Vagina (tissue), 2 donors: Measurements from ENCODE around the gene SLC25A12. TPM values are rescaled to one million over a fixed set of nuclear protein-coding genes. Genes with fewer than 3 reads are reported as not detected.

Source experiments
- DNase-seq, 2 donors: peaks; one replicate each; pipeline ENCODE4 v3.0.0-alpha.2; 2017; ENCODE audit errors: extremely low spot score in 2 of 2
- H3K27ac ChIP-seq: fragments of 200-600 bp; sonication (generic); one replicate; pipeline ENCODE4 v1.5.1; 2019
- H3K27me3 ChIP-seq: fragments of 200-600 bp; sonication (generic); one replicate; pipeline ENCODE4 v1.5.1; 2019
- H3K36me3 ChIP-seq, 2 donors: fragments of 200-600 bp; sonication (generic); one replicate each; pipeline ENCODE4 v1.5.1; 2017 to 2019
- H3K4me1 ChIP-seq: fragments of 200-600 bp; sonication (generic); one replicate; pipeline ENCODE4 v1.5.1; 2019
- H3K4me3 ChIP-seq, 2 donors: fragments of 200-600 bp; sonication (generic); 1 replicate in 1 of 2; 2 replicates in 1 of 2; pipeline ENCODE4 v1.5.1; 2016 to 2019
- H3K9me3 ChIP-seq: fragments of 200-600 bp; sonication (generic); one replicate; pipeline ENCODE4 v1.5.1; 2019
- POLR2A ChIP-seq, 2 donors: fragments of 450-650 bp; IDR thresholded peaks; one replicate each; pipeline ENCODE4 v1.6.1; 2017; ENCODE audit warnings: antibody characterized with exemption in 2 of 2, mild to moderate bottlenecking in 2 of 2, moderate library complexity in 2 of 2
- POLR2AphosphoS5 ChIP-seq, 2 donors: sonication (generic); formaldehyde crosslinking; IDR thresholded peaks; one replicate each; pipeline ENCODE4 v1.9.0; 2017; ENCODE audit warnings: antibody characterized with exemption in 2 of 2, mild to moderate bottlenecking in 2 of 2, low read depth in 1 of 2; ENCODE audit not compliant: insufficient read depth in 1 of 2
- intact Hi-C: fragments of 100-400 bp; cut with DNase I; formaldehyde crosslinking; loops from one replicate; pipeline ENCODE4 v1.15.1; 2023
- total RNA-seq: library from RNA; depleted of rRNA; stranded (reverse); fragments of >200 nt; gene quantifications from one replicate; pipeline ENCODE4 v1.2.3, GENCODE V29; 2016
- TF ChIP-seq, protein P1 (sequence below), 3 experiments: fragments of 450-650 bp in 2 of 3; fragments of 200-600 bp in 1 of 3; sonication (generic) in 1 of 3; IDR thresholded peaks; one replicate each; pipeline ENCODE4 v1.5.1; 2017 to 2019; ENCODE audit warnings: antibody characterized with exemption in 3 of 3, mild to moderate bottlenecking in 2 of 3, moderate library complexity in 2 of 3

The SLC25A12 gene
- total RNA-seq, 1 donor from 2014 or later, result 26.0 TPM

DNA sequence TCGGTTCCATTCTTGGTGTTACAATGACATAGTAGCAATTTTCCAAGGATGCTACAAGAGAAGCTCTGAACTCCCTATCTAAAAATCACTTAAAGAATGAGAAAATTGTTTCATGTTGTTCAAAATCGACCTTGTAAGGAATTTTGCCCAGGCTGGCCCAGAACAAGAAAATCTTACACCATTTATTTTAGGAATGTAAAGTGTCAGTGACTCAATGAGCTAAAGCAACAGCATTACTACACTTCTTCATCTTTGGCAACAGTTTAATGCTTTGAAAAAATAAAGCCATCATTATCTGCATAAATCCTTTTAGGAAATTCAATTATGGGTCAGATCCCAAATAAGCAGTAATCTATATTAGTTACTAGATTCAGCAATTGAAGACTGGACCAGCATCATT is 38.6 kb downstream of the SLC25A12 start:
- Histone ChIP-seq H3K27ac (no peak overlapping the region), H3K27me3 (no peaks in the 10 kb centered on the region), H3K4me1 (no peaks in the 10 kb centered on the region), H3K9me3 (no peaks in the 10 kb centered on the region), H3K36me3 (peaks cover 0 to 6% of the 10 kb centered on the region in 2 donors), H3K4me3 (no peak overlapping the region)
- no peak for TF ChIP-seq POLR2AphosphoS5 (IDR thresholded peaks at IDR 0.05; ENCODE audit: insufficient read depth in 1 of 2, low read depth in 1 of 2)
- TF ChIP-seq, protein P1, sequence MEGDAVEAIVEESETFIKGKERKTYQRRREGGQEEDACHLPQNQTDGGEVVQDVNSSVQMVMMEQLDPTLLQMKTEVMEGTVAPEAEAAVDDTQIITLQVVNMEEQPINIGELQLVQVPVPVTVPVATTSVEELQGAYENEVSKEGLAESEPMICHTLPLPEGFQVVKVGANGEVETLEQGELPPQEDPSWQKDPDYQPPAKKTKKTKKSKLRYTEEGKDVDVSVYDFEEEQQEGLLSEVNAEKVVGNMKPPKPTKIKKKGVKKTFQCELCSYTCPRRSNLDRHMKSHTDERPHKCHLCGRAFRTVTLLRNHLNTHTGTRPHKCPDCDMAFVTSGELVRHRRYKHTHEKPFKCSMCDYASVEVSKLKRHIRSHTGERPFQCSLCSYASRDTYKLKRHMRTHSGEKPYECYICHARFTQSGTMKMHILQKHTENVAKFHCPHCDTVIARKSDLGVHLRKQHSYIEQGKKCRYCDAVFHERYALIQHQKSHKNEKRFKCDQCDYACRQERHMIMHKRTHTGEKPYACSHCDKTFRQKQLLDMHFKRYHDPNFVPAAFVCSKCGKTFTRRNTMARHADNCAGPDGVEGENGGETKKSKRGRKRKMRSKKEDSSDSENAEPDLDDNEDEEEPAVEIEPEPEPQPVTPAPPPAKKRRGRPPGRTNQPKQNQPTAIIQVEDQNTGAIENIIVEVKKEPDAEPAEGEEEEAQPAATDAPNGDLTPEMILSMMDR (IDR thresholded peaks at IDR 0.05), result no peak
- no peak for TF ChIP-seq POLR2A (IDR thresholded peaks at IDR 0.05)
- DNase-seq, result no peak
- intact Hi-C loops, result no loop called here

DNA sequence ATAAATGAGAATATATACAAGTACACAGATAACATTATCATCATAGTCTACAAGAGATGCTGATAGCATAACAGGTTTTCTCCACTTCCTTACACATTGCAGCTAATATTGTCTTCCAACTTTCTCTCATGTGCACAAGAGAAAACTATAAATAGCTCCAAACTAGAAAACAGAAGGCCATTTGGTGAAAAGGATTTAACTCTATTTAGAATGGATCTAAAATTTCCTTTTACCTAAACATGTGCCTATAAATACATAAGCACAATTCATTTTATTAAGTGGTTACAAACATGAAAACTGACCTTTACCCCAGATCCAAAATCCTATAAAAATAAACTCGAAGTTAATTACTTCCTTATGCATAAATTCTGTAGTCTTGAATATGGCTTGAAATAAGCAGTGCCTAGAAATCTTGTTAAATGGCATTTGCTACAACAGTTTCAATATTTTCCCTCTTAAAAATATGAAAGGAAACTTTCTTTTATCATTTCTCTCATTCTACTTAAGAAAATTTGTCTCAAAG is 41.6 kb downstream of the SLC25A12 start:
- no peak for DNase-seq
- intact Hi-C loops, result no loop called here
- H3K27ac ChIP-seq, result no peak overlapping the region
- no peaks in the 10 kb centered on the region for H3K9me3 ChIP-seq
- no peaks in the 10 kb centered on the region for H3K27me3 ChIP-seq
- no peak for TF ChIP-seq POLR2AphosphoS5 (IDR thresholded peaks at IDR 0.05; ENCODE audit: insufficient read depth in 1 of 2, low read depth in 1 of 2)
- TF ChIP-seq POLR2A (IDR thresholded peaks at IDR 0.05), result no peak
- TF ChIP-seq, protein P1 (IDR thresholded peaks at IDR 0.05), result no peak
- H3K4me3 ChIP-seq, result no peak overlapping the region
- H3K36me3 ChIP-seq, result peaks cover 0 to 6% of the 10 kb centered on the region in 2 donors
- H3K4me1 ChIP-seq, result no peaks in the 10 kb centered on the region

DNA sequence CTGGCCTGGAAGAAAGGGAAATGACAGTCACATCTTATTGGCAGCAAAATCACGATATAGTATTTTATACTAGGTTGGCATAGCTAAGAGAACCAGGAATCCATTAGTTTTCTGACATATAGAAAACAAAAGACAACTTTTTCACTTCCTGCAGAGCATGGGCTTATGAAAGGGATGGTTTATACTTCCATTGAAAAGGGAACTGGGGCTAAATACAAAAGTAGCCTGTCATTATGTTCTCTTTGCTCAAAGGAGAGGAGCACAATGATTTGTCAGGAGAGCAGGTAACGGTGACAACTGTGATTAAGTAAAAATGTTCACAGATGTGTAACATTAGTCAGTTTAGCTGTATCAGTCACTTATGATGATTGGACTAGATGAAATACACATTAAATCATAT is 46.4 kb downstream of the SLC25A12 start:
- TF ChIP-seq POLR2AphosphoS5 (IDR thresholded peaks at IDR 0.05; ENCODE audit: insufficient read depth in 1 of 2, low read depth in 1 of 2) (no peak), POLR2A (IDR thresholded peaks at IDR 0.05) (no peak)
- TF ChIP-seq, protein P1 (IDR thresholded peaks at IDR 0.05), result no peak
- DNase-seq, result no peak
- no peak overlapping the region for H3K4me3 ChIP-seq
- H3K27ac ChIP-seq, result no peak overlapping the region
- peaks cover 7% of the 10 kb centered on the region for H3K4me1 ChIP-seq
- no peaks in the 10 kb centered on the region for H3K27me3 ChIP-seq
- no peaks in the 10 kb centered on the region for H3K9me3 ChIP-seq
- peaks cover 0 to 3% of the 10 kb centered on the region in 2 donors for H3K36me3 ChIP-seq
- intact Hi-C loops, result no loop called here

- Histone ChIP-seq H3K27me3 (no peaks in the 10 kb centered on the region), H3K4me1 (peaks cover 7% of the 10 kb centered on the region), H3K27ac (no peak overlapping the region), H3K4me3 (no peak overlapping the region), H3K36me3 (peaks cover 0 to 6% of the 10 kb centered on the region in 2 donors), H3K9me3 (no peaks in the 10 kb centered on the region)
- no peak for DNase-seq
- TF ChIP-seq, protein P1 (IDR thresholded peaks at IDR 0.05), result no peak
- TF ChIP-seq POLR2A (IDR thresholded peaks at IDR 0.05) (no peak), POLR2AphosphoS5 (IDR thresholded peaks at IDR 0.05; ENCODE audit: insufficient read depth in 1 of 2, low read depth in 1 of 2) (no peak)
- intact Hi-C loops, result no loop called here
These were observed 47.1 kb downstream of the SLC25A12 start for GRCh38 chr2:171846894-171847293.

DNA sequence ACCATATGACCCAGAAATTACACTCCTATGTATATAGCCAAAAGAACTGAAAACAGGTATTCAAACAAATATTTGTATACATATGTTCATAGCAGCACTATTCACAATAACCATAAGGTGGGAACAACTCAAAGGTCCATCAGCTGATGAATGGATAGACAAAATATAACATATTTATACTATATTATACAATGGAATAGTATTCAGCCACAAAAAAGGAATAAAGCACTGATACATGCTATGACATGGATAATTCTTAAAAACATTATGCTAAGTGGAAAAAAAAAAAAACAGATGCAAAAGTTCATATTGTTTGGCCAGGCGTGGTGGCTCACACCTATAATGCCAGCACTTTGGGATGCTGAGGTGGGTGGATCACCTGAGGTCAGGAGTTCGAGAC is 52.0 kb downstream of the SLC25A12 start:
- H3K4me1 ChIP-seq, result peaks cover 7% of the 10 kb centered on the region
- no peaks in the 10 kb centered on the region for H3K9me3 ChIP-seq
- no peaks in the 10 kb centered on the region for H3K27me3 ChIP-seq
- TF ChIP-seq POLR2A (IDR thresholded peaks at IDR 0.05) (no peak), POLR2AphosphoS5 (IDR thresholded peaks at IDR 0.05; ENCODE audit: insufficient read depth in 1 of 2, low read depth in 1 of 2) (no peak)
- TF ChIP-seq, protein P1 (IDR thresholded peaks at IDR 0.05), result no peak
- peaks cover 0 to 4% of the 10 kb centered on the region in 2 donors for H3K36me3 ChIP-seq
- intact Hi-C loops, result no loop called here
- no peak for DNase-seq
- H3K27ac ChIP-seq, result no peak overlapping the region
- no peak overlapping the region for H3K4me3 ChIP-seq
